ENCODE data around the gene ABCC11. TPM values are rescaled to one million over a fixed set of nuclear protein-coding genes. Genes with fewer than 3 reads are reported as not detected.

The ABCC11 gene
- total and polyA plus RNA-seq, 2 of the 13 experiments (the other 11 are each of a cell fraction or from before 2014, with no cell fraction given), result 1.0 to 1.4 TPM

GRCh38 chr16:48244863-48245195, 2.5 kb downstream of the ABCC11 start (continued):
- 0 out of 2 replicates have a peak, but pooled peaks have one; percentile 13 for TF ChIP-seq ZNF790 (CRISPR knock-in tag; IDR thresholded peaks at IDR 0.05; ENCODE audit: borderline replicate concordance)

GRCh38 chr16:48244080-48244862, 3.1 kb downstream of the ABCC11 start, which contains the start of gene LONP2:
LONP2 (plus strand) TSS chr16:48244300; CDS start chr16:48244389, 89 bp downstream.
- 0 out of 2 replicates have a peak, but pooled peaks cover 8% of the 10 kb centered on the region for H4K20me1 ChIP-seq (ENCODE audit: insufficient read depth, low read length)
- H3K4me1 ChIP-seq (ENCODE audit: insufficient read depth, low read length), result peaks cover 34% of the 10 kb centered on the region
- H3K79me2 ChIP-seq (ENCODE audit: insufficient read depth, low read length), result peaks cover 47% of the 10 kb centered on the region
- peak within 1 kb of the TSS; percentile 93 to 95 (median 93) for H3K4me3 ChIP-seq (replicated peaks in 1 of 3; ENCODE audit: insufficient read depth in 1 of 3, low read depth in 2 of 3, low read length in 3 of 3)
- H3K4me2 ChIP-seq (ENCODE audit: low read depth, low read length), result peak within 1 kb of the TSS; percentile 93
- BruUV-seq (replicated peaks), result no TSS peak
- DNase-seq (ENCODE audit: low spot score) (peak; percentile 87), FAIRE-seq (peak; percentile 48), ATAC-seq (peak; percentile 96)
- peak within 1 kb of the TSS; percentile 85 for H3K27ac ChIP-seq (ENCODE audit: extremely low read length, insufficient read depth, low read length)
- in situ Hi-C loops (cut with HindIII; ENCODE audit: extremely low pct_ligation_motif_present, low pct_unique_long_range_greater_than_20kb), result no loop called here
- H3K27me3 ChIP-seq (ENCODE audit: control insufficient read depth in 1 of 2, insufficient read depth in 2 of 2, low read length in 2 of 2), result no peaks in the 10 kb centered on the region; a peak in 1 of 5 replicates
- 1% methylated on average over 23 of the region's 63 CpGs for WGBS (ENCODE audit: low lambda C conversion rate)
- H3K9me3 ChIP-seq (ENCODE audit: low read length), result no peaks in the 10 kb centered on the region
- intact Hi-C loops (cut with micrococcal nuclease; ENCODE audit: unreplicated experiment), result loop anchor here (1.0 kb wide), 1 partner anchor 9 kb away; no protein-coding TSS in a partner anchor
- POLR2A ChIA-PET, result interaction anchor here (0.7 to 2.8 kb wide), 8 partner anchors 9 to 379 kb away, joined by 3 to 41 read pairs (median 4); partner anchors contain the start of gene SIAH1
- CTCF ChIA-PET (ENCODE audit: low intra/inter-chr PET ratio, low total read pairs), result no interaction called here
- peak within 1 kb of the TSS; percentile 96 for H3K9ac ChIP-seq (ENCODE audit: insufficient read depth, low read depth, low read length)
- peaks cover 0 to 6% of the 10 kb centered on the region in 2 experiments; a peak in 2 of 5 replicates for H3K36me3 ChIP-seq (replicated peaks in 1 of 2; ENCODE audit: control insufficient read depth in 1 of 2, insufficient read depth in 2 of 2, low read length in 2 of 2)
- peak within 1 kb of the TSS; percentile 82 for H2AFZ ChIP-seq (ENCODE audit: low read length)
- no peak for TF ChIP-seq ZNF615 (CRISPR knock-in tag; IDR thresholded peaks at IDR 0.05; ENCODE audit: borderline replicate concordance)
- TF ChIP-seq AHR (CRISPR knock-in tag; IDR thresholded peaks at IDR 0.05), result peak; percentile 93
- TF ChIP-seq KIAA2018 (CRISPR knock-in tag; IDR thresholded peaks at IDR 0.05; ENCODE audit: borderline replicate concordance), result 0 out of 2 replicates have a peak, but pooled peaks have one; percentile 61
- TF ChIP-seq ZXDC (CRISPR knock-in tag; IDR thresholded peaks at IDR 0.05), result peak; percentile 50; the same call in 1 of the 2 replicates
- no peak for TF ChIP-seq SMYD3 (CRISPR knock-in tag; IDR thresholded peaks at IDR 0.05)
- peak; percentile 81 to 87 for TF ChIP-seq POLR2A (IDR thresholded peaks at IDR 0.05; ENCODE audit: insufficient read depth in 1 of 2, low read depth in 2 of 2, low read length in 2 of 2)
- peak; percentile 68; the same call in 1 of the 2 replicates for TF ChIP-seq JUND (CRISPR knock-in tag; IDR thresholded peaks at IDR 0.05)
- TF ChIP-seq NFKB2 (CRISPR knock-in tag; IDR thresholded peaks at IDR 0.05; ENCODE audit: borderline replicate concordance), result peak; percentile 94; the same call in 1 of the 2 replicates
- no peak for TF ChIP-seq ATF7 (IDR thresholded peaks at IDR 0.05)
- no peak for TF ChIP-seq ATF7 (CRISPR knock-in tag; IDR thresholded peaks at IDR 0.05)

All from HepG2 (cell line).